Measurements from ENCODE around the gene GRIK4. TPM values are rescaled to one million over a fixed set of nuclear protein-coding genes. Genes with fewer than 3 reads are reported as not detected.

GRIK4 gene
- total RNA-seq, 2 experiments from 2014 or later, result not detected

DNA sequence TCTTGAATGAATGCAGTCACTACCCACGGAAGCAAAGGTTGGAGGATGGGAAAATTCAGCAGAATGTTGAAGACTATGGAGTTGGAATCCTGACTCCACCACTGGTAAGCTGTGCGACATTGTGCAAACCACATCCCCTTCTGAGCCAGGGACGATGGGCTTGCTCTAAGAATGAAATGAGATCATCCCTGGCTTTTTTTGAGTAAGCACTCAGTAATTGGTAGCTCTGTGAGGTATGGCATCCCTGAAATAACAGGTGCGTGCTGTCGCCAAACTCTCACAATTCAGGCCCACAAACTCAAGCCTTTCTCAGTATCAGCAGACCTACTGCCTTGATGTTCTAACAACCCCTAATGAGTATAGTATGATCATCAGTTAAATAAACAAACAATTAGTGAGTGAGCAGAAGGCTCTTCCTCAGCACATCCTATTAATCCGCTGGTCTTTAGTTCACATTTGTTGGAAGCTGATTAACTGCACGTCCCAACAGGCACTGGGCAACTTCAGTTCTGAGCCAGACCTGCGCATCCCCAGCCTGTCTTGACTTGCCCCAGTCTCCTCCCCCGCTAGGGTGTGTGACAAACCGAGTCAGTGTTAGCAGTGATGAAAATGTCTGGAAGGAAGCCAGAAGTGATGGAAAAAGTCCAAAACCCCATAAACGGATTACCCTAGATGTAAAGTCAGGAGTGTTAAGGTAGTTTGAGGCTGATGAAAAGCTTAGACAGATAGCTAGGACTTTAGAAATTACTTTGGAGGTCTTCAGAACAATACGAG lies 235.5 kb downstream of the GRIK4 start:
- CTCF ChIA-PET, result no interaction called here
- no peaks in the 10 kb centered on the region for H3K36me3 ChIP-seq (ENCODE audit: insufficient read depth, low read length)
- ATAC-seq (ENCODE audit: poor library complexity) (no peak), DNase-seq (no peak)
- intact Hi-C loops (cut with DNase I, micrococcal nuclease), result no loop called here
- Mint-ChIP-seq H3K27me3 (peaks cover 32% of the 10 kb centered on the region), H3K36me3 (ENCODE audit: low read depth) (no peaks in the 10 kb centered on the region), H3K9me3 (no peaks in the 10 kb centered on the region), H3K27ac (no peak overlapping the region), H3K4me3 (no peak overlapping the region), H3K4me1 (ENCODE audit: low read depth) (no peaks in the 10 kb centered on the region)
- H3K4me1 ChIP-seq (ENCODE audit: insufficient read depth, low read length), result no peaks in the 10 kb centered on the region
- H3K4me3 ChIP-seq (ENCODE audit: low read length), result no peak overlapping the region
- TF ChIP-seq, protein P1, sequence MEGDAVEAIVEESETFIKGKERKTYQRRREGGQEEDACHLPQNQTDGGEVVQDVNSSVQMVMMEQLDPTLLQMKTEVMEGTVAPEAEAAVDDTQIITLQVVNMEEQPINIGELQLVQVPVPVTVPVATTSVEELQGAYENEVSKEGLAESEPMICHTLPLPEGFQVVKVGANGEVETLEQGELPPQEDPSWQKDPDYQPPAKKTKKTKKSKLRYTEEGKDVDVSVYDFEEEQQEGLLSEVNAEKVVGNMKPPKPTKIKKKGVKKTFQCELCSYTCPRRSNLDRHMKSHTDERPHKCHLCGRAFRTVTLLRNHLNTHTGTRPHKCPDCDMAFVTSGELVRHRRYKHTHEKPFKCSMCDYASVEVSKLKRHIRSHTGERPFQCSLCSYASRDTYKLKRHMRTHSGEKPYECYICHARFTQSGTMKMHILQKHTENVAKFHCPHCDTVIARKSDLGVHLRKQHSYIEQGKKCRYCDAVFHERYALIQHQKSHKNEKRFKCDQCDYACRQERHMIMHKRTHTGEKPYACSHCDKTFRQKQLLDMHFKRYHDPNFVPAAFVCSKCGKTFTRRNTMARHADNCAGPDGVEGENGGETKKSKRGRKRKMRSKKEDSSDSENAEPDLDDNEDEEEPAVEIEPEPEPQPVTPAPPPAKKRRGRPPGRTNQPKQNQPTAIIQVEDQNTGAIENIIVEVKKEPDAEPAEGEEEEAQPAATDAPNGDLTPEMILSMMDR (IDR thresholded peaks at IDR 0.05), result no peak
- no peak overlapping the region for H3K27ac ChIP-seq (ENCODE audit: low read depth in 1 of 2, low read length in 2 of 2)
- H3K9me3 ChIP-seq (ENCODE audit: control insufficient read depth in 1 of 2, insufficient read depth in 1 of 2, low read length in 2 of 2), result no peaks in the 10 kb centered on the region
- H3K27me3 ChIP-seq (ENCODE audit: control insufficient read depth in 1 of 2, insufficient read depth in 2 of 2, low read length in 2 of 2), result peaks cover 8 to 11% of the 10 kb centered on the region in 2 experiments
- POLR2A ChIA-PET, result no interaction called here

DNA sequence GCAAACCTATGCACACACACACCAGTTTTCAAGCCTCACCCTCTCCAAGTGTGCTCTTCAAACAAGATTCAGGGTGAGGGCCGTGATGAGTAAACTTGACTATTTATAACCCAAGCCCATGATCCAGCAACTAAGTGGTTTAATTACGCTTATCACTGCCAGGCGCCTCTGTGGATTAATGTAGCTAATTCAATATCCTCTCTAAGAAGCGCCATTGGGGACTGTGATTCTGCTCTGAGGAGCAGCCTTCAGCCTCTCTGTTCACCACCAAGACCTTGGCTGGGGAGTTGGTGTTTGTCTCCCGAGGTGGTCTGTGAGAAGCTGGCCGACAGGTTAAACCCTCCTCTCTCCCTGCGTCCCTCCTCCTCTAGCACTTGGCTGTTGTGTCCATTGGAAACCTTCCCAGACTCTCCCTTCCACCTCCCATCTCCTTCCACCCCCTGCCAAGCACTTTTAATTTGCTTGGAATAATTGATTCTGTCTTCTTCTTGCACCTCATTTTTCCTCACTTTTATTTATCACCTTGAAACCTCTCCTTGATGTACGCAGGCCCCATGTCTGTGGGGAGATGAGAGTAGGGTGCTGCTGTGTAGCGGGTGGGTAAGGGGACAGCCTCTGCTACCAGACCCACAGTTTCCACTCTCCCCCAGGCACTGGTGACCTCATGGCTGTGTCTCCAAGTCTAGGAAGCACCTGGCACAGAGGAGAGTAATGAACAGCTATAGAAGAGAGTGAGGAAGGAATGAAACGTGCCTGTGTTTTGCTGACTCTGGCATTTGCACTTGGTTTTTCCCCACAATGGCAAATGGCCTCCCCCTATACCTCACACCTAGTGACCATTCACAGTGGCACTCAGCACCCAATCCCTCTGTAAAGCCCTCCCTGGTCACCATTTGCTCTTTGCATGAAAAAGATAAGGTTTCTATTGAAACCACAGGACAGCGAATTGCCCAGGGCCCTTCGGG lies 236.6 kb downstream of the GRIK4 start:
- Mint-ChIP-seq H3K27ac (no peak overlapping the region), H3K27me3 (peaks cover 32% of the 10 kb centered on the region), H3K4me1 (ENCODE audit: low read depth) (no peaks in the 10 kb centered on the region), H3K9me3 (no peaks in the 10 kb centered on the region), H3K4me3 (no peak overlapping the region), H3K36me3 (ENCODE audit: low read depth) (no peaks in the 10 kb centered on the region)
- H3K4me1 ChIP-seq (ENCODE audit: insufficient read depth, low read length), result no peaks in the 10 kb centered on the region
- intact Hi-C loops (cut with DNase I, micrococcal nuclease), result no loop called here
- H3K36me3 ChIP-seq (ENCODE audit: insufficient read depth, low read length), result no peaks in the 10 kb centered on the region
- no peak overlapping the region for H3K4me3 ChIP-seq (ENCODE audit: low read length)
- ChIA-PET POLR2A (no interaction called here), CTCF (no interaction called here)
- H3K27ac ChIP-seq (ENCODE audit: low read depth in 1 of 2, low read length in 2 of 2), result no peak overlapping the region
- ATAC-seq (ENCODE audit: poor library complexity) (no peak), DNase-seq (no peak)
- TF ChIP-seq, protein P1 (IDR thresholded peaks at IDR 0.05), result no peak
- no peaks in the 10 kb centered on the region for H3K9me3 ChIP-seq (ENCODE audit: control insufficient read depth in 1 of 2, insufficient read depth in 1 of 2, low read length in 2 of 2)
- H3K27me3 ChIP-seq (ENCODE audit: control insufficient read depth in 1 of 2, insufficient read depth in 2 of 2, low read length in 2 of 2), result peaks cover 8 to 10% of the 10 kb centered on the region in 2 experiments

DNA sequence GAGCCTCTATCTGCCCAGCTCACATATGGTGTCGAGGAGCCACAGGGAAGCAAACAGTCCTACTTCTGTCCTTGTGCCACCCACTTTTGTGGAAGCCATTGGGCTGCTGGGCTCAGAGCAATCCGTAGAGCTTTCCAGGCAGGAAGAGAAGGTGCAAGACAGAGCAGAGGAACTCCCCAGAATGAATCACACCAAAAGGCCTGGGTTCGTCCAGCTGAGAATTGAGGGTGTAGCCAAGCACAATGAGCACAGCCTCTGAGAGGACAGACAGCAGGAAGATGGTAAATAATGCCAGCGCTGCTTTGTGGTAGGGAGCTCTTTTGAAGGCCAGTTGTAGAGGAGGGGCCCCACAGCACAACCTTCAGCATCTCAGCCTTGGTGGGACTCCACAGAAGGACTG lies 237.8 kb downstream of the GRIK4 start:
- H3K4me1 ChIP-seq (ENCODE audit: insufficient read depth, low read length), result no peaks in the 10 kb centered on the region
- H3K27ac Mint-ChIP-seq, result no peak overlapping the region

More for the DNA sequence above, 237.8 kb downstream of the GRIK4 start:
- H3K4me3 Mint-ChIP-seq, result no peak overlapping the region
- ChIA-PET POLR2A (no interaction called here), CTCF (no interaction called here)
- Histone ChIP-seq H3K9me3 (ENCODE audit: control insufficient read depth in 1 of 2, insufficient read depth in 1 of 2, low read length in 2 of 2) (no peaks in the 10 kb centered on the region), H3K27me3 (ENCODE audit: control insufficient read depth in 1 of 2, insufficient read depth in 2 of 2, low read length in 2 of 2) (peaks cover 6 to 8% of the 10 kb centered on the region in 2 experiments), H3K4me3 (ENCODE audit: low read length) (no peak overlapping the region), H3K36me3 (ENCODE audit: insufficient read depth, low read length) (no peaks in the 10 kb centered on the region), H3K27ac (ENCODE audit: low read depth in 1 of 2, low read length in 2 of 2) (no peak overlapping the region)
- peaks cover 33% of the 10 kb centered on the region for H3K27me3 Mint-ChIP-seq
- no peaks in the 10 kb centered on the region for H3K9me3 Mint-ChIP-seq
- no peaks in the 10 kb centered on the region for H3K4me1 Mint-ChIP-seq (ENCODE audit: low read depth)
- ATAC-seq (ENCODE audit: poor library complexity) (no peak), DNase-seq (no peak)
- intact Hi-C loops (cut with DNase I, micrococcal nuclease), result no loop called here
- H3K36me3 Mint-ChIP-seq (ENCODE audit: low read depth), result no peaks in the 10 kb centered on the region
- TF ChIP-seq, protein P1 (IDR thresholded peaks at IDR 0.05), result no peak

Measured in CD4-positive, alpha-beta T cell (primary cell).